G401 (cell line): ENCODE measurements around the gene TOR3A. TPM values are rescaled to one million over a fixed set of nuclear protein-coding genes. Genes with fewer than 3 reads are reported as not detected.
A peak's percentile ranks its signal among the peaks of the same experiment; 100 is the strongest.
"Not testable (repeated sequence)": the region's sequence is repeated elsewhere in the genome, so short reads cannot be mapped to it uniquely, and the experiment has no call there.

Source experiments
- DNase-seq: peaks from one replicate; pipeline ENCODE4 v3.0.0-alpha.2; 2015; ENCODE audit warnings: low spot score
- in situ Hi-C: cut with HindIII; loops from 2 replicates; pipeline ENCODE4 v1.10.0; 2016; ENCODE audit warnings: low sequenced_read_pairs, mixed read lengths
- total RNA-seq: library from RNA; depleted of rRNA; stranded (reverse); fragments of >200 nt; shearing (Covaris generic); gene quantifications from 2 replicates; pipeline ENCODE4 v1.2.3, GENCODE V29; 2014

Gene TOR3A
- total RNA-seq, 1 experiment from 2014 or later: 136 TPM

GRCh38 chr1:179101566-179101965, 19.7 kb downstream of the TOR3A start:
- DNase-seq: no peak
- in situ Hi-C loops: no loop called here

GRCh38 chr1:179103999-179104398, 22.1 kb downstream of the TOR3A start:
- in situ Hi-C loops: no loop called here
- DNase-seq: no peak

- DNase-seq: no peak
- in situ Hi-C loops: no loop called here
Measured at GRCh38 chr1:179104611-179105250, 22.9 kb downstream of the TOR3A start.

- DNase-seq: peak; percentile 77
- in situ Hi-C loops: no loop called here
Measured at GRCh38 chr1:179105393-179105792, 23.5 kb downstream of the TOR3A start.

GRCh38 chr1:179107706-179108629, 26.1 kb downstream of the TOR3A start:
- DNase-seq: no peak
- in situ Hi-C loops: no loop called here

- in situ Hi-C loops: no loop called here
- no peak for DNase-seq
Measured at GRCh38 chr1:179108644-179109043, 26.8 kb downstream of the TOR3A start.

GRCh38 chr1:179115181-179115580, 33.3 kb downstream of the TOR3A start:
- no peak for DNase-seq
- in situ Hi-C loops: no loop called here

GRCh38 chr1:179119513-179119912, 37.6 kb downstream of the TOR3A start:
- no peak for DNase-seq
- in situ Hi-C loops: no loop called here

GRCh38 chr1:179120736-179121135, 38.9 kb downstream of the TOR3A start:
- no peak for DNase-seq
- in situ Hi-C loops: no loop called here

GRCh38 chr1:179121159-179121938, 39.5 kb downstream of the TOR3A start:
- DNase-seq: peak; percentile 33
- in situ Hi-C loops: no loop called here

- in situ Hi-C loops: no loop called here
- DNase-seq: no peak
Measured at GRCh38 chr1:179124873-179125272, 43.0 kb downstream of the TOR3A start.

- DNase-seq: no peak
- in situ Hi-C loops: no loop called here
Measured at GRCh38 chr1:179126338-179127060, 44.6 kb downstream of the TOR3A start.

- no peak for DNase-seq
Measured at GRCh38 chr1:179127163-179127895, 45.5 kb downstream of the TOR3A start.

GRCh38 chr1:179128520-179128919, 46.6 kb downstream of the TOR3A start:
- in situ Hi-C loops: no loop called here
- no peak for DNase-seq

More at GRCh38 chr1:179127163-179127895, 45.5 kb downstream of the TOR3A start:
- in situ Hi-C loops: no loop called here

- in situ Hi-C loops: loop anchor here (5.0 kb wide), 1 partner anchor 47 kb away; no protein-coding TSS in a partner anchor
- DNase-seq: no peak
Measured at GRCh38 chr1:179129702-179130473, 48.0 kb downstream of the TOR3A start.

- in situ Hi-C loops, DNase-seq: not testable (repeated sequence)
Measured at GRCh38 chr1:179135168-179135567, 53.3 kb downstream of the TOR3A start.

- in situ Hi-C loops, DNase-seq: not testable (repeated sequence)
Measured at GRCh38 chr1:179135707-179136106, 53.8 kb downstream of the TOR3A start.
